Germinal center (tissue), 1 donor: ENCODE results near the gene OR11H1.
"Not testable (repeated sequence)": the region's sequence is repeated elsewhere in the genome, so short reads cannot be mapped to it uniquely, and the experiment has no call there.

ENCODE experiments used
- DNase-seq: peaks from one replicate; pipeline ENCODE4 v3.0.0; 2012; ENCODE audit warnings: mixed read lengths, low spot score

OR11H1 gene, protein sequence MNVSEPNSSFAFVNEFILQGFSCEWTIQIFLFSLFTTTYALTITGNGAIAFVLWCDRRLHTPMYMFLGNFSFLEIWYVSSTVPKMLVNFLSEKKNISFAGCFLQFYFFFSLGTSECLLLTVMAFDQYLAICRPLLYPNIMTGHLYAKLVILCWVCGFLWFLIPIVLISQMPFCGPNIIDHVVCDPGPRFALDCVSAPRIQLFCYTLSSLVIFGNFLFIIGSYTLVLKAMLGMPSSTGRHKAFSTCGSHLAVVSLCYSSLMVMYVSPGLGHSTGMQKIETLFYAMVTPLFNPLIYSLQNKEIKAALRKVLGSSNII

GRCh38 chr22:15527892-15528291 lies at the start of gene OR11H1:
Gene OR11H1 (plus strand): TSS chr22:15528192. CDS start chr22:15528192, 0 bp downstream.
- not testable (repeated sequence) for DNase-seq

- not testable (repeated sequence) for DNase-seq
Measured at GRCh38 chr22:15509967-15510366, 18.0 kb upstream of the OR11H1 start.

- DNase-seq: not testable (repeated sequence)
Measured at GRCh38 chr22:15515896-15516295, 12.1 kb upstream of the OR11H1 start.

- DNase-seq: not testable (repeated sequence)
Measured at GRCh38 chr22:15553767-15554166, 25.8 kb downstream of the OR11H1 start.

DNA sequence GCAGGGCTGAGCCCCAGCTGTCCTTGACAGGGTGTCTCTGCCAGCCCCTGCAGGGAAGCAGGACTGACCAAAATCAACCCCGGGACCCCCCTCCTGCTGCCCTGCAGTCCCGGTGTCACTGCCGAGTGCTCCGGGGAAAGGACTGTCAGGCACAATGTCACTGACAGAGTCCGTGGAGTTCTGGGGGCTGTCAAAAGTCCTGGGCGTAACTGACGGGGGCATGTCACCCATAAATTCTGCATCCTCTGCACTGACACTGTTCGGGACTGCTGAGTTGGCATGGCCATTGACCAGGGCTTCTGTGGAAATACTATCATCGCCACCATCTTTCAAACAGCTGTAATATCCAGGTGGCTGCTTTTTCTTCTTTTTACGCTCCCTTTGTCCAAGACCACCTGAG lies 35.5 kb downstream of the OR11H1 start:
- DNase-seq: not testable (repeated sequence)

- not testable (repeated sequence) for DNase-seq
Measured at GRCh38 chr22:15565063-15565462, 37.1 kb downstream of the OR11H1 start.
